ENCODE data around the gene ABR.

ABR gene

GRCh38 chr17:970364-970763 is 209.4 kb downstream of the ABR start:
- Histone ChIP-seq H3K9ac (no peak overlapping the region), H2AFZ (no peak overlapping the region), H3K27ac (no peak overlapping the region), H3K27me3 (ENCODE audit: control insufficient read depth, insufficient read depth, low read length) (no peaks in the 10 kb centered on the region), H3K4me3 (ENCODE audit: low read depth, low read length) (no peak overlapping the region), H3K9me3 (ENCODE audit: control insufficient read depth, low read length) (no peaks in the 10 kb centered on the region), H3K36me3 (ENCODE audit: control insufficient read depth, insufficient read depth, low read length) (no peaks in the 10 kb centered on the region), H3K4me1 (no peaks in the 10 kb centered on the region), H3K79me2 (peaks cover 2% of the 10 kb centered on the region), H3K4me2 (ENCODE audit: low read length) (no peak overlapping the region)
- TF ChIP-seq CTCF (IDR thresholded peaks at IDR 0.05), result no peak

GRCh38 chr17:969811-970355 is 209.9 kb downstream of the ABR start:
- Histone ChIP-seq H3K9ac (no peak overlapping the region), H3K4me2 (ENCODE audit: low read length) (no peak overlapping the region), H3K9me3 (ENCODE audit: control insufficient read depth, low read length) (no peaks in the 10 kb centered on the region), H3K79me2 (peaks cover 2% of the 10 kb centered on the region), H3K4me3 (ENCODE audit: low read depth, low read length) (no peak overlapping the region), H3K36me3 (ENCODE audit: control insufficient read depth, insufficient read depth, low read length) (no peaks in the 10 kb centered on the region), H3K4me1 (no peaks in the 10 kb centered on the region), H3K27me3 (ENCODE audit: control insufficient read depth, insufficient read depth, low read length) (no peaks in the 10 kb centered on the region), H3K27ac (no peak overlapping the region), H2AFZ (no peak overlapping the region)
- TF ChIP-seq CTCF (IDR thresholded peaks at IDR 0.05), result no peak

- H3K27ac ChIP-seq, result no peak overlapping the region
- no peaks in the 10 kb centered on the region for H3K27me3 ChIP-seq (ENCODE audit: control insufficient read depth, insufficient read depth, low read length)
- H3K4me1 ChIP-seq, result no peaks in the 10 kb centered on the region
- no peaks in the 10 kb centered on the region for H3K36me3 ChIP-seq (ENCODE audit: control insufficient read depth, insufficient read depth, low read length)
- no peaks in the 10 kb centered on the region for H3K9me3 ChIP-seq (ENCODE audit: control insufficient read depth, low read length)
- TF ChIP-seq CTCF (IDR thresholded peaks at IDR 0.05), result no peak
- H3K4me2 ChIP-seq (ENCODE audit: low read length), result no peak overlapping the region
- H3K9ac ChIP-seq, result no peak overlapping the region
- peaks cover 2% of the 10 kb centered on the region for H3K79me2 ChIP-seq
- no peak overlapping the region for H2AFZ ChIP-seq
- no peak overlapping the region for H3K4me3 ChIP-seq (ENCODE audit: low read depth, low read length)
Measured at GRCh38 chr17:968812-969730, 210.7 kb downstream of the ABR start.

GRCh38 chr17:967122-967521 is 212.7 kb downstream of the ABR start:
- no peak overlapping the region for H3K27ac ChIP-seq
- no peak for TF ChIP-seq CTCF (IDR thresholded peaks at IDR 0.05)
- H3K9me3 ChIP-seq (ENCODE audit: control insufficient read depth, low read length), result no peaks in the 10 kb centered on the region
- H3K4me3 ChIP-seq (ENCODE audit: low read depth, low read length), result no peak overlapping the region
- H3K36me3 ChIP-seq (ENCODE audit: control insufficient read depth, insufficient read depth, low read length), result no peaks in the 10 kb centered on the region
- no peaks in the 10 kb centered on the region for H3K4me1 ChIP-seq
- H3K4me2 ChIP-seq (ENCODE audit: low read length), result no peak overlapping the region
- no peaks in the 10 kb centered on the region for H3K27me3 ChIP-seq (ENCODE audit: control insufficient read depth, insufficient read depth, low read length)
- H2AFZ ChIP-seq, result no peak overlapping the region
- peaks cover 2% of the 10 kb centered on the region for H3K79me2 ChIP-seq
- H3K9ac ChIP-seq, result no peak overlapping the region

Data from parathyroid adenoma (tissue), 2 donors.